Breast epithelium (tissue), 4 donors: ENCODE data around the gene CLEC4F. TPM values are rescaled to one million over a fixed set of nuclear protein-coding genes. Genes with fewer than 3 reads are reported as not detected.

Source experiments
- DNase-seq, 2 donors: peaks; one replicate each; pipeline ENCODE4 v3.0.0-alpha.2; 2019; ENCODE audit warnings: low spot score in 2 of 2
- H3K27ac ChIP-seq, 2 donors: fragments of 200-600 bp; sonication (generic) in 1 of 2; one replicate each; pipeline ENCODE4 v1.5.1; 2016 to 2019; ENCODE audit warnings: mild to moderate bottlenecking in 1 of 2
- H3K27me3 ChIP-seq, 2 donors: fragments of 200-600 bp; sonication (generic) in 1 of 2; one replicate each; pipeline versions ENCODE4 v1.5.1 to v1.6.0; 2017 to 2019; ENCODE audit warnings: control low read depth in 1 of 2, mild to moderate bottlenecking in 1 of 2
- H3K36me3 ChIP-seq: fragments of 200-600 bp; one replicate; pipeline ENCODE4 v1.5.1; 2019
- H3K4me1 ChIP-seq, 2 donors: fragments of 200-600 bp; sonication (generic); one replicate each; pipeline ENCODE4 v1.5.1; 2016 to 2019; ENCODE audit warnings: control low read depth in 1 of 2
- H3K4me3 ChIP-seq, 3 donors: fragments of 200-600 bp; sonication (generic); 1 replicate in 2 of 3; 2 replicates in 1 of 3; pipeline ENCODE4 v1.5.1; 2016 to 2019; ENCODE audit warnings: mild to moderate bottlenecking in 3 of 3, moderate library complexity in 2 of 3
- H3K9me3 ChIP-seq, 2 donors: fragments of 200-600 bp; sonication (generic) in 1 of 2; one replicate each; pipeline ENCODE4 v1.5.1; 2016 to 2019; ENCODE audit warnings: control low read depth in 1 of 2
- POLR2A ChIP-seq: fragments of 450-650 bp; IDR thresholded peaks from one replicate; pipeline ENCODE4 v1.6.1; 2016; ENCODE audit warnings: antibody characterized with exemption, mild to moderate bottlenecking, moderate library complexity
- POLR2AphosphoS5 ChIP-seq, 3 donors: sonication (generic); formaldehyde crosslinking; IDR thresholded peaks; one replicate each; pipeline ENCODE4 v1.6.1; 2017; ENCODE audit warnings: antibody characterized with exemption in 3 of 3
- intact Hi-C: fragments of 100-400 bp; cut with DNase I; formaldehyde crosslinking; loops from one replicate; pipeline ENCODE4 v1.15.1; 2023; ENCODE audit warnings: low total_unique reads
- total RNA-seq, 3 donors: library from RNA; depleted of rRNA; stranded (reverse); fragments of >200 nt; gene quantifications; one replicate each; pipeline ENCODE4 v1.1.0, GENCODE V29; 2016
- TF ChIP-seq, protein P1 (sequence below), 3 donors: fragments of 450-650 bp; IDR thresholded peaks; one replicate each; pipeline ENCODE4 v1.5.1; 2016 to 2017; ENCODE audit warnings: antibody characterized with exemption in 3 of 3, mild to moderate bottlenecking in 3 of 3, moderate library complexity in 3 of 3

CLEC4F gene
- total RNA-seq, 3 donors from 2014 or later, result 0.88 TPM; not detected in 2

GRCh38 chr2:70789304-70790135, 30.9 kb downstream of the CLEC4F start:
- no peaks in the 10 kb centered on the region for H3K9me3 ChIP-seq
- peak in 1 of 2 donors; percentile 20 for DNase-seq
- intact Hi-C loops, result no loop called here
- H3K4me1 ChIP-seq, result no peaks in the 10 kb centered on the region
- H3K27me3 ChIP-seq, result peaks cover 0 to 45% of the 10 kb centered on the region in 2 donors
- no peak overlapping the region for H3K27ac ChIP-seq
- H3K4me3 ChIP-seq, result peak overlapping the region; percentile 7 to 59 (median 37)
- no peaks in the 10 kb centered on the region for H3K36me3 ChIP-seq
- no peak for TF ChIP-seq POLR2AphosphoS5 (IDR thresholded peaks at IDR 0.05)
- TF ChIP-seq, protein P1, sequence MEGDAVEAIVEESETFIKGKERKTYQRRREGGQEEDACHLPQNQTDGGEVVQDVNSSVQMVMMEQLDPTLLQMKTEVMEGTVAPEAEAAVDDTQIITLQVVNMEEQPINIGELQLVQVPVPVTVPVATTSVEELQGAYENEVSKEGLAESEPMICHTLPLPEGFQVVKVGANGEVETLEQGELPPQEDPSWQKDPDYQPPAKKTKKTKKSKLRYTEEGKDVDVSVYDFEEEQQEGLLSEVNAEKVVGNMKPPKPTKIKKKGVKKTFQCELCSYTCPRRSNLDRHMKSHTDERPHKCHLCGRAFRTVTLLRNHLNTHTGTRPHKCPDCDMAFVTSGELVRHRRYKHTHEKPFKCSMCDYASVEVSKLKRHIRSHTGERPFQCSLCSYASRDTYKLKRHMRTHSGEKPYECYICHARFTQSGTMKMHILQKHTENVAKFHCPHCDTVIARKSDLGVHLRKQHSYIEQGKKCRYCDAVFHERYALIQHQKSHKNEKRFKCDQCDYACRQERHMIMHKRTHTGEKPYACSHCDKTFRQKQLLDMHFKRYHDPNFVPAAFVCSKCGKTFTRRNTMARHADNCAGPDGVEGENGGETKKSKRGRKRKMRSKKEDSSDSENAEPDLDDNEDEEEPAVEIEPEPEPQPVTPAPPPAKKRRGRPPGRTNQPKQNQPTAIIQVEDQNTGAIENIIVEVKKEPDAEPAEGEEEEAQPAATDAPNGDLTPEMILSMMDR (IDR thresholded peaks at IDR 0.05), result peak in 2 of 3 donors; percentile 23 to 27
- no peak for TF ChIP-seq POLR2A

DNA sequence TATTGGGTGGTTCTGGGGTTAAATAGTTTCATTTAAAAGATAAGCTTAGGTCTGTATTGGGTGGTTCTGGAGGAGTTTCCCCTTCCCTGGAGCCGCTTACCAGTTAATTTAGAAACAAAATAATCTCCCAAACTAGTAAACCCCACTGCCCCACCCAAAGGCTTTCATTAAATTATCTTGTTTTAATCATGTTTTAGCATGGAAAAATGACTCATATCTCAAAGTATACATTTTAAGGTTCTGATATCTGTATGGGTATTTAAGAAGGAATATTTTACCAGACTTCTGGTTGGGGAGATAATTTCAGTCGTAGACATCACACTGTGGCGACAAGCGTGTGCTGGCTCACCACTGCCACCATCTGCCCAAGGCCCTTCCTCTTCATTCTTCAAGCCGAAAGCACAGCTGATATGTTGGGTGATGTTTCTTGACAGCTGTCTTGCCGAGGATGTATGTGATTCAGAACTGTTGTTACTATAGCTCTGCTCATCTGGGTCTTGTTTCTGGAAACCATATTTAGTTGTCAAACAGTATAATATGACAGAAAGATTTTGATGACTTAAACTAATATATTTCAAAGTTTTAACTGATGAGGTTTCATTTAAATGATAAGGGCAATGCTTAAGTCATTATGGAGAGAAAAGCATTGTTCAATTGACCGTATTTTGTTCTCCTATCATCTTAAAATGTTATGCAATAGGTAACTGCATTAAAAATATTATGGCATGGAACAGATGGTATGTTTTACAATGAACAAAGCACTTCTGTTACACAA, 35.1 kb downstream of the CLEC4F start:
- no peak overlapping the region for H3K27ac ChIP-seq
- H3K36me3 ChIP-seq, result no peaks in the 10 kb centered on the region
- H3K4me1 ChIP-seq, result no peaks in the 10 kb centered on the region
- H3K4me3 ChIP-seq, result no peak overlapping the region
- intact Hi-C loops, result no loop called here
- H3K9me3 ChIP-seq, result no peaks in the 10 kb centered on the region
- DNase-seq, result no peak
- TF ChIP-seq, protein P1 (IDR thresholded peaks at IDR 0.05), result no peak
- TF ChIP-seq POLR2AphosphoS5 (IDR thresholded peaks at IDR 0.05) (no peak), POLR2A (no peak)
- peaks cover 0 to 29% of the 10 kb centered on the region in 2 donors for H3K27me3 ChIP-seq

GRCh38 chr2:70784320-70784719, 36.1 kb downstream of the CLEC4F start:
- intact Hi-C loops, result no loop called here
- TF ChIP-seq, protein P1 (IDR thresholded peaks at IDR 0.05), result no peak
- TF ChIP-seq POLR2A, result no peak
- no peak for TF ChIP-seq POLR2AphosphoS5 (IDR thresholded peaks at IDR 0.05)
- no peaks in the 10 kb centered on the region for H3K36me3 ChIP-seq

GRCh38 chr2:70779911-70780545, 40.4 kb downstream of the CLEC4F start:
- H3K27ac ChIP-seq, result no peak overlapping the region
- no peaks in the 10 kb centered on the region for H3K36me3 ChIP-seq
- H3K4me3 ChIP-seq, result no peak overlapping the region
- DNase-seq, result no peak
- H3K9me3 ChIP-seq, result no peaks in the 10 kb centered on the region
- no peaks in the 10 kb centered on the region for H3K4me1 ChIP-seq
- TF ChIP-seq, protein P1 (IDR thresholded peaks at IDR 0.05), result no peak
- TF ChIP-seq POLR2AphosphoS5 (IDR thresholded peaks at IDR 0.05) (no peak), POLR2A (no peak)
- H3K27me3 ChIP-seq, result peaks cover 0 to 6% of the 10 kb centered on the region in 2 donors
- intact Hi-C loops, result no loop called here

More at GRCh38 chr2:70784320-70784719, 36.1 kb downstream of the CLEC4F start:
- peaks cover 0 to 18% of the 10 kb centered on the region in 2 donors for H3K27me3 ChIP-seq
- no peak overlapping the region for H3K27ac ChIP-seq
- no peak for DNase-seq
- no peak overlapping the region for H3K4me3 ChIP-seq
- H3K9me3 ChIP-seq, result no peaks in the 10 kb centered on the region
- H3K4me1 ChIP-seq, result no peaks in the 10 kb centered on the region
